ENCODE results near the gene ZNF324B. TPM values are rescaled to one million over a fixed set of nuclear protein-coding genes. Genes with fewer than 3 reads are reported as not detected.

ZNF324B gene
- total and polyA plus RNA-seq, 2 of the 8 experiments (the other 6 are each of a cell fraction or from before 2014, with no cell fraction given), result 2.9 to 6.0 TPM

GRCh38 chr19:58439576-58440554 lies 11.6 kb upstream of the ZNF324B start, which contains the start of gene ZNF132 (continued):
- TF ChIP-seq CHD2 (IDR thresholded peaks at IDR 0.05; ENCODE audit: low read length), result no peak
- no peak for TF ChIP-seq NANOG (IDR thresholded peaks at IDR 0.05; ENCODE audit: insufficient read depth, low read depth, low read length, poor library complexity, severe bottlenecking)
- TF ChIP-seq SP1 (IDR thresholded peaks at IDR 0.05; ENCODE audit: low read depth, low read length), result peak; percentile 65; the same call in 1 of the 2 replicates
- TF ChIP-seq ATF2 (IDR thresholded peaks at IDR 0.05; ENCODE audit: low read length), result no peak
- TF ChIP-seq CEBPB (IDR thresholded peaks at IDR 0.05; ENCODE audit: low read depth, low read length), result peak; percentile 39; the same call in 1 of the 2 replicates
- TF ChIP-seq KDM4A (IDR thresholded peaks at IDR 0.05; ENCODE audit: low read depth, low read length, severe bottlenecking), result peak; percentile 70
- no peak for TF ChIP-seq KDM1A (IDR thresholded peaks at IDR 0.05; ENCODE audit: borderline replicate concordance, low read length)
- no peak for TF ChIP-seq CBX8 (IDR thresholded peaks at IDR 0.05; ENCODE audit: borderline replicate concordance, low read depth, low read length)
- 0 out of 2 replicates have a peak, but pooled peaks have one; percentile 26 for TF ChIP-seq TBP (IDR thresholded peaks at IDR 0.05; ENCODE audit: low read depth, low read length)
- no peak for TF ChIP-seq FOSL1 (IDR thresholded peaks at IDR 0.05; ENCODE audit: insufficient read depth, low read depth, low read length)
- peak; percentile 50; the same call in 1 of the 2 replicates for TF ChIP-seq TEAD4 (IDR thresholded peaks at IDR 0.05; ENCODE audit: low read depth, low read length)
- no peak for TF ChIP-seq BRCA1 (IDR thresholded peaks at IDR 0.05; ENCODE audit: low read depth, low read length)
- TF ChIP-seq RNF2 (IDR thresholded peaks at IDR 0.05; ENCODE audit: borderline replicate concordance, low read depth, low read length, missing control alignments, poor library complexity, severe bottlenecking), result no peak
- no peak for TF ChIP-seq HDAC2 (IDR thresholded peaks at IDR 0.05; ENCODE audit: borderline replicate concordance in 1 of 2, low read depth in 2 of 2, low read length in 2 of 2)
- TF ChIP-seq MAX (IDR thresholded peaks at IDR 0.05), result peak; percentile 72; the same call in 1 of the 2 replicates
- TF ChIP-seq SP2 (IDR thresholded peaks at IDR 0.05; ENCODE audit: low read length), result peak; percentile 43; the same call in 1 of the 2 replicates
- peak; percentile 20 for TF ChIP-seq SAP30 (IDR thresholded peaks at IDR 0.05; ENCODE audit: insufficient read depth, insufficient replicate concordance, low read length)

All from H1 (cell line).